SHP77 (cell line): Measurements from ENCODE around the gene P2RY6.

Source experiments
- DNase-seq, 2 experiments: peaks; one replicate each; lab custom pipeline; 2025; lab: John Stamatoyannopoulos, UW

Gene P2RY6

DNA sequence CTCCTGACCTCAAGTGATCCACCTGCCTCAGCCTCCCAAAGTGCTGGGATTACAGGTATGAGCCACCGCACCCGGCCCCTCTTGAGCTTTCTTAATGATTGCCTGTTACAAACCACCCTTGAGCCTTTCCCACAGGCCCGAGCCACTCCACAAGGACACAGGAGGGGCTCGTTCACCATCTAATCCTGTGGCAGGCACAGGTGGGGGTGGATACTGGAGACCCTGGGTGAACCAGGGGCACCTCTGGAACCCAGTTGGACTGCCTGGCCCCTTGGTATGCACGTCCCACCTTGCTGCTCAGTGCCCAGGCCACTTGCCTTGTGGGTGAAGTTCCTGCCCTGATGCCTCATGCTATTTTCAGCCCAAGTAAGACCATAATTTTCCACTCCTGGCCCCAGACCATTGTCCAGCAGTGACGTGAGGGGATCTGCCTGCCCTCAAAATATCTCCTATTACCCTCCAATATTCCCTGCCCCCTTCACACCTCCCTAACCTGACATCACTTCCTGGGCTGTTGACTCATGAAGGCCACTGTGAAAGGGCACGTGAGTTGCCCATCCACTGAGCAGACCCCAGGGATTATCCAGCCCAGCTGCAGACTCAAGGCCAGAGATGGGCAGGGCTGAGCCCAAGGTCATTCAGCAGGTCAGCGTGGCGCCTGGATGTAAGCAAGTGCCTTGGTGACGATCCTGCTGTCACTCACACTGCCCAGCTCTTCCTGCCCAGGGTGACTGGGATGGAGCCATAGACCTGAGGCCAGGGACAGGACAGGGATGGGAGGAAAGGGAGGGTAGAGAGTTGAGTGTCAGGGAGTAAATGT, 34.5 kb upstream of the P2RY6 start:
- peak in 1 of 2 experiments; percentile 31 for DNase-seq

DNA sequence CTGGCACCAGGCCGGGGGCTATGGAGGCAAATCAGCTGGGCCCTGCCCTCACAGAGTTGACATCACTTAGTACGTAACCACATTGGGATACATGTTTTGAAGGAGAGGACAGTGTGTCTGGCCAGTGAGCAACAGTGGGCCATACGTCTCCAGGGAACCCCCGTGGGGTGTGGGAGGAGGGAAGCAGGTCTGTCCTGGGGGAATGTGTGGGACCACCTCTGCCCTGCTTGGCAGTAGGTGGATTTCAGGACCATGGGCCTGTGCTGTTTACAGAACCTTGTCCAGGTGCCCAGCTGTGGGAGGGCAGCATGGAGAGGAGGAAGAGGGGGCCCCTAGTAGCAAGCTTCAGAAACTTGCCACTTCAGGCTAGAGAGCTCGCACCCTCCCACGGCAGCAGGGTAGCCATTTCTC, 33.0 kb upstream of the P2RY6 start:
- DNase-seq = no peak

DNA sequence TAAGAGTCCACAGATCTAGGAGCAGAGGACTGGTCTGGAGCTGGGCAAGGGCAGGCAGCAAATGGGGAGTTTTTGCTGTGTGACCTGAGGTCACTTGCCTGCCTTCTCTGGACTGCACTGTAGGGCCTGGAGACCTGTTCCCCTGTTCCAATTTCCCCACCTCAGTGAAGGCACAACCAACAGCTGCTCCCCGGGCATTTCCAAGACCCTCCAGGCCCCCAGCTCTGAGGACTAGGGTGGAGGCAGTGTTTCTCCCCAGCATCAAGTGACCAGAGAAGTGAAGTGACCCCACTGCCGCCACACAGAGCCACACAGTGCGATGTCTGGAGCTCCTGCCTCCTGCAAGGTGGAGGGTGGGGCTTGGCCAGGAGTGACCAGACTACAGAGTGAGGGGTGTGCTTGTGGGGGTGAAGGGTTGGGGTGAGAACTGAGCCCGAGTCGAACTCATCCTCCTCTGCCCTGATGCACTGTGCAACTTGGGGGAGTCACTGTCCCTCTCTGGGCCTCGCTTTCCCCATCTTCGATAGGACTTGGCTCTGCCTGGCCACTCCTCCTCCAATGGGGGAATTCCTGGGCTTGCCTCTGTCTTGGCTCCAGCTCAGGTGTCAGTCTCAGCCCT, 32.5 kb upstream of the P2RY6 start:
- no peak for DNase-seq

DNA sequence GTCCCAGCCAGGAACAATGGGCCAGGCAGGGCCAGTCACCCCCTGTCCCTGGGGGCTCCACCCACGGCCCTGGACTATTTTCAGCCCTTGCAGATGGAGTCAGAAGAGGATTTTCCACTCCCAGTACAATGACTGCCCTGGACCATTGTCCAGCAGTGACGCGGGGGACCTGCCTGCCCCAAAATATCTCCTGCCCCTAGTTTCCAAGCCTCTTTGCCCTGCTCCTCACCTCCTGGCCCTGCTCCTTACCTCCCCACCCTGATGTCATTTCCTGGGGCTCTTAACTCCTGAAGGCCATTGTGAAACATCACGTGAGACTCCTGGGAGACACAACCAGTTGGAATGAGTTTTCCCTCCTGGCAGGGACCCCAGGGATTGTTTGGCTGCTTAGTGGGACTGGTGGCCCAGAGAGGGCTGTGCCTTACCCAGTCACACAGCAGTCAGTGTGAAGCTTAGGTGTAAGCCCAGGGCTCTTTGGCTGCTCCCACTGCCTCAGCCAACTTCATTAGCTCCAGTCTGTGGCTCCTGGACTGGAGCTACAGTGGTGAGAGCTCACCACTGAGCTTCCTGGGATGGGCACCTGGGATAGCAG, 31.9 kb upstream of the P2RY6 start:
- no peak for DNase-seq

DNA sequence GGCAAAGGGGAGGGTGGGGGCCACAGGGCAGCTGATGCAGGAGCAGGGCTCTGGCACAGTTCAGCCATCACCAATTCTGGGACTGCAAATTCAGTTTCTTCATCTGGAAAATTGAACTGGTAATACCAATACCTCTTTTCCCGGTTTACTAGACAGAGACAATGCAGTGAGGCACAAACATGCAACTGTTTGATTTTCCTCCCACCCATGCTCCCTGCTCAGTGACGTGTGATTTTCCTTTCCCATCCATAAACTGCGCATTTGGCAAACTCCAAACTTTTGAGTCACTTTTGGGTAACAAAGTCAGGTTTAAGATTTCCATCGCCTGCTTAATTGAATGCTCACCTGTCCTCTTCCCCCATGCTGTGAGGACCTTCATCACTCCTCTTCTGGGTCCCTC, 30.8 kb upstream of the P2RY6 start:
- DNase-seq = no peak

DNA sequence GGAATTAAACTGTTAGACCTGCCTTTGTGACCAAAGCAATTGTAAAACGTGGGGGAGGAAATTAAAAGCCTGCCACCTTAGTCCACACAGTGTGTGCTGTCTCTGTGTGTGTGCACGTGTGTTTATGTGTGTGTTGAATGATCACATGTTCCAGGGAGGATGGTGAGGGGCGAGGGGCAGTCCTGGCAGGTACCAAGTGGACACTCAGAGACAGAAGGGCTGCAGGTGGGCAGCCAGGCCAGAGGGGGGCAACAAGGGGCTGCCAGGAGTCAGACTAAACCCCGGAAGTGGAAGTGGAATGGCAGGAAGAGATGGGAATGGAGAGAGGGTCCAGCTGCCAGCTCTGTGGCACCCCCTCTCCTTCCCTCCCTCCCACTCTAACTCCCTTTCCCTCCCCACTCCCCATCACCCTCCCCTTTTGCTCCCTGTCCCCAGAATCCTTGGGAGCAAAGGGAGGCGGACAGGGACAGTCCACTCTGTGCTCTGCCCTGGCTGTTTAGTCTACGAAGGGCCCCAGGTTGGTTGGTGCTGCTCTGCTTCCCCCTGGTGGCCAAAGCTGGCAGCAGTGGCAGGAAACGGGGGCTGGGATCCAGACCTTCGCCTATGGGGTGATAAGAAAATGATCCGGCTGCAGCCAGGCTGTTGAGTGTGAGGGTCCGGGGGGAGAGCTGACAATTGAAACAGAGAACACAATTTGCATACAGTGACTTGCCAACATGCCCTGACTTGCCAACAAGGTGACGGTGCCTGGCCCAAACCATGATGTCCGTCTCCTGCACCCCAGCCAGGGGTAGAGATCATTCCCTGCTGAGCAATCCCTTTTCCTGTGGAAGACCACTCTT, 29.7 kb upstream of the P2RY6 start:
- DNase-seq = peak; percentile 82 to 88

DNA sequence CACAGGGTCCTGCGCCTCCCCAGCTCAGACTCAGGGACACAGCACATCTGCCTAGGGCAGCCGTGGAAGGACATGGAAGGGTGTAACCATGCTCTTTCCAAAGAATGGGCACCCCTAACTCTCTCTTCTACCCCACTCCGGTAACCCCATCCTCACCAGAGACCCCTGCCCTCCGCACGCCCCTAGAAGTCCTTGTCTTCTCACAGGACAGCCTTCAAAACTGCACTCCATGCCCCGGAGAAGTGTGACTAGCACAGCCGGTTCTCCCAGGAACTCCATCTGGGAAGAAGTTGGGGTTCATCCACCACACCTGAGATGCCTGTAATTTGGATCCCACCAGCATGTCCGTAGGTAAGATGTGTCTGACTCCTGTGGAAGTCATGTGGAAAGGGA, 29.0 kb upstream of the P2RY6 start:
- no peak for DNase-seq

DNA sequence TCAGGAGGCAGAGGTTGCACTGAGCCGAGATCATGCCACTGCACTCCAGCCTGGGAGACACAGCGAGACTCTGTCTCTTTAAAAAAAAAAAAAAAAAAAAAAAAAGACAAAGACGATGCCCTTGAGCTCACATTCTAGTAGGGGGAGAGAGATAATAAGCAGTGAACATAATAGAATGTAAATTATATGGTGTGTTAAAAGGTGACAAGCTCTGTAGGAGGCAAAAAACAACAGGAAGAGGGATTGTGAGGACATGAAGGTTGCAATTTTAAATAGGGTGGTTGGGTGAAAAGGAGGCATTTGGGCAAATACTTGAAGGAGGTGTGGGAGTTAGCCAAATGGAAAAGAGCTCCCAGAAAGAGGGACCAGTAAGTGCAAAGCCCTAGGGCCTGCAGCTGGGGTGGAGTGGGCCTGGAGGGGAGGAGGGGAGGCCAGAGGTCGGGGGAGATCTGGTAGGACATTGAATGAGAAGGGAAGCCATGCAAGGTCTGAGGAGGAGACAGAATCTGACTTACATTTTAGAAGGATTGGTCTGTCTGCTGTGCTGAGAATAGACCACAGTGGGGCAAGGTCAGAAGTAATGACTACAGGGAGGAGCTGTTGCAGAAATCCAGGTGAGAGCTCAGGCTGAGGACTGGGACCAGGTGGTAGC, 27.4 kb upstream of the P2RY6 start:
- DNase-seq = no peak

DNA sequence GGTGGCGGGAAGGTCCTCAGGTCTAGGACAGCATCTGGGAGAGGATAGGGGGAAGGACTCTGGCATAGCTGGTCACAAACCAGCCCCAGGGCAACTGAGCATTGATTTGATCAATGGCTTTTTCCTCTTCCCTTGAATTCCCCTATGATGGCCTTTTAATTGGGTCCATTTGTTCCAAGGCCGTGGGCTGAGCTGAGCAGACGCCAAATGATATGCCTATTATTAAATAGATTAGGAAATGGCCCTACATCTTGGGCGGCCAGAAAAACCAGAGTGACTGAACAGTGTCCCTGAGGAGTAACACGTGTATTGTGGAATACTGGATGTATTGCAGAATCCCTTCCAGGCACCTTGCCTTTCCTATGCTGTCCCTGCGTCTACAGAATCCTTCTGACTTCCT, 26.7 kb upstream of the P2RY6 start:
- no peak for DNase-seq

DNA sequence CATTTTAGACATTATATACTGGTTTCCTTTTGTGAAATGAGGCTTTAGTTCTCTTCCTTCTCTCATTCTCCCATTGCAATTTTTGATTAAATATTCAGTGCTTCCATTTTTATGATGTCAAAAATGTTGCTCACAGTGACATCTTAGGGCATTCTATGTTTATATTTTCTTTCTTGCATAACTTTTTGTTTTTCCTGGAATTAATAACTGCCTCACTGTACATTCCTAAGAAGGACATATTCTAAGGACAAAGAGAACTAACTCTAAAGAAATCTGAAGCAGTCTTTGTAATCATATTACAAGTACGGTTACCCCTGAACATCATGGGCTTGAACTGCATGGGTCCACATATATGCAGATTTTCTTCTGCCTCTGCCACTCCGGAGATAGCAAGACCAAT, 25.8 kb upstream of the P2RY6 start:
- no peak for DNase-seq

DNA sequence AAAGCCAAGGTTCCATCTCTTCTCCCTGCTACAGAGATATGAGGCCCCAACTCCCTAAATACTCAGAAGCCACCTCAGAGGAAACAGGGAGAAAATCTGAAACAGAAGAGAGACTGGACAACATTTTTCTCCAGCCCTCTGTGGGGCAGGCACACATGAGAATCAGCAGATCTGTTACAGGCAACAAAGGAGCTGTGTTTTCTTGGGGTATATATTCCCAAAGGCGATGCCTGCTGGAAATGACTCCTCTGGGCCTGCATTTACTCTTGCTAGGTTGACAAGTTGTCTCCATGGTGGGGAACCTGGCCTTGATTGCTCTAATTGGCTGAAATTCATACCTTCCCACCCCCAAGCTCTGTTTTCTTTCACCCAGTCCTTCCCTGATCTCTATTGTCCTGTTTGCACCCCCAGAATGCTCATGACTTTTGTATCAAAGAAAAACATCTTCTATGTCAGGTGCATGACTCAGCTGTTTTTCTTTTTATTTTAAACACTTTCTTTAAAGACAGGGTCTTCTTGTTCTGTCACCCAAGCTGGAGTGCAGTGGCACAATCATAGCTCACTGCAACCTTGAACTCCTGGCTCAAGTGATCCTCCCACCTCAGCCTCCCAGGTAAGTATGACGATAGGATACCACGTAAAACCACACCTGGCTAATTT, 23.5 kb upstream of the P2RY6 start:
- DNase-seq = no peak

DNA sequence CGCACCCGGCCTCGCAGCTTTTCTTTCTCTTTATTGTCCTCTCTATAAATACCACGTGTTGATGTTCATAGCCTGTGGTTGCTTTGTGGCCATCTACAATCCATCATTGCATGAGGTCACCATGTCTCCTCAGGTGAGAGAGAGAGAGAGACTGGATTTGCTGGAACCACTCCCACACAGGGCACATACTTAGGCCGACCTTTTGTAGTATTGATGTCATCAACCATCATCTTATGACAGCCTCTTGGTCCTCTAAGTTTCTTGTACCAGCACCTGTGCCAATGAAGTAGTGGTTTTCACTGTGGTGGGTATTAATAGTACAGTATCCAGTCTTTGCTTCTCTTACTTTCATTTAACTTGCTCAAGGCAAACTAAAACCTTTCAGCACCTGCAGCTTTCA, 22.8 kb upstream of the P2RY6 start:
- DNase-seq = no peak

DNA sequence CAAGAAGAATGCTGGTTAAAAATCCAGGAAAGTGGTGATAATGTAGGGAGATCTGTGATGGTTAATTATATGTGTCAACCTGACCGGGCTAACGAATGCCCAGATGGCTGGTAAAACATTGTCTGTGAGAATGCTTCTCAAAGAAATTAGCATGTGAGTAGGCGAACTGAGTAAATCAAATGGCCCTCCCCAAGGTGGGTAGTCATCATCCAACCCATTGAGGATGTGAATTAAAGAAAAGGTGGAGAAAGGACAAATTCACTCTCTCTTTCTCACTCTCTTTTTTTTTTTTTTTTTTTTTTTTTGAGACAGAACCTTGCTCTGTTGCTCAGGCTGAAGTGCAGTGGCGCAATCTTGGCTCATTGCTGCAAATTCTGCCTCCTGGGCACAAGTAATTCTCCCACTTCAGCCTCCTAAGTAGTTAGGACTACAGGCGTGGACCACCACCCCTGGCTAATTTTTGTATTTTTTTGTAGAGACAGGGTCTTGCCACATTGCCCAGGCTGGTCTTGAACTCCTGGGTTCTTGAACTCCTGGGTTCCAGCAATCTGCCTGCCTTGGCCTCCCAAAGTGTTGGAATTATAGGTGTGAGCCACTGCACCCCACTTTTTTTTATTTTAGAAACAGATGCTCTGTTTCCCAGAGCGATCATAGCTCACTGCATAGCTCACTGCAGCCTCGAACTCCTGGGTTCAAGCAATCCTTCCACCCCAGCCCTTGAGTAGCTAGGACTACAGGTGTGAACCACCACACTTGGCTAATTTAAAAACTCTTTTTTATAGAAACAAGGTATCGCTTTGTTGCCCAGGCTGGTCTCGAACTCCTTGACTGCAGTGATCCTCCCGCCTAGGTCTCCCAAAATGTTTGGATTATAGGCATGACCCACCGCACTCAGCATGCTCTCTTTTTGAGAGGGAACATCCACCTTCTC, 22.0 kb upstream of the P2RY6 start:
- DNase-seq = no peak

DNA sequence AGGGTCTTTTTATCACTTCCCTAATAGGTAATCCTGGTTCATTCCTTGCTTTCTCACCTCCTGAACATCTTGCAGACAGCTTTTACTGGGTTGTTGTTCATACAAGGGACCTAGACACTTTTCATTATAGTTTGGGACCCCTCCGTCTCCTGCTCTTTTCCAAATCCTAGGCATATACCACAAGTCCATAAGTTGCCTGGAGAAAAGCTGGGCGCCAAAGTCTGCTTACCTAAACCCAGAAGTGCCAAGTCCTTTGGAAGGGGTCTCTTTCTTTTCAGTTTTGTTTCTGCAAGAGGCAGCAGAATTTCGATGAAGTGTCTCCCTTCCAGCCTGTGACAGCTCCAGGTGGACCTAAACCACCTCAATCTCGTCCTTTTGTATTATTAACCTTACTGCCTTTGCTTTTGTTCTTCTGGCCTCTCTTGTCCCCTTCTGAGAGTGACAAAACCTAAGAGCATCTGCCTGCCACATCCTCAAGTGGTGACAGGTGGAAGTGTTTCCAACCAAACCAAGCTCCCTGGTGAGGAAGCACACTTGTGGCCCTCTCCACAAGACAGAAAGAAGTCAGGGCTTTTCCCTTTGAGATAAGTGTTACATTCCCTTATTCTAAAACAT, 19.5 kb upstream of the P2RY6 start:
- peak; percentile 59 to 65 for DNase-seq

DNA sequence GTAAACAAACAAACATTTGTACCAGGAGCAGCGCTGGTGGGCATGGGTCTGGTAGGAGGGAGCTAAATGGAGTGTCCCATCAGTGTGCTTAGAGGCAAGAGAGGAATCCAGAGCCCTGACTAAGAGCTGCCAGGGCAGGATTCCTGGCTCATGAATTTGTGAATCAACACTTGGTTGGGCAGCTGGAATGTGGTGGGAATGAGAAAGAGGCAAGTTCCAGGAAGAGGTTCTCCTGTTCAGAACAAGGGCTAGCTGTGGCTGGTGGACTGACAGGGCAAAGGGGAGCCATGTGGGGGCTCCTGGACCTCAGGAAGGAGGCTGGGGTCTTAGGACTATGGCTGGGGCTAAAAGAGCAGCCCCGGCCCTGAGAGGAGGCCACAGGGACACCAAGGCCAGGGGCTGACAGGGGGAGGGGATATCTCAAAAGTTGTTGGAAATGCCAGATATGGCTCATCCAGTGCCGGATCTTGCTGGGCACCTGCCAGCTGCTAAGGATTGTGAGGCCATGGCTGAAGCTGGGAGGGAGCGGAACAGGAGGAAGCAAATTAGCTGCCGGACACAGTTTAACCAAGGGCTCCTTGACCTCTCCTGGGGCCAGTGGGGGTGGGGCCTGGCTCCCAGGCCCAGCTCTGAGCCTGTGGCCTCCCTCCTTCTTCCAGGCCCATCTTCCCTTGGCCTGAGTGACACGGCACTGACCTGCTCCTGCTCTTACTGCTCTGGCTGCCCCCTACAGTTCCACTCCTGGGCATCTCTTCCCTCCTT, 14.6 kb upstream of the P2RY6 start:
- no peak for DNase-seq

DNA sequence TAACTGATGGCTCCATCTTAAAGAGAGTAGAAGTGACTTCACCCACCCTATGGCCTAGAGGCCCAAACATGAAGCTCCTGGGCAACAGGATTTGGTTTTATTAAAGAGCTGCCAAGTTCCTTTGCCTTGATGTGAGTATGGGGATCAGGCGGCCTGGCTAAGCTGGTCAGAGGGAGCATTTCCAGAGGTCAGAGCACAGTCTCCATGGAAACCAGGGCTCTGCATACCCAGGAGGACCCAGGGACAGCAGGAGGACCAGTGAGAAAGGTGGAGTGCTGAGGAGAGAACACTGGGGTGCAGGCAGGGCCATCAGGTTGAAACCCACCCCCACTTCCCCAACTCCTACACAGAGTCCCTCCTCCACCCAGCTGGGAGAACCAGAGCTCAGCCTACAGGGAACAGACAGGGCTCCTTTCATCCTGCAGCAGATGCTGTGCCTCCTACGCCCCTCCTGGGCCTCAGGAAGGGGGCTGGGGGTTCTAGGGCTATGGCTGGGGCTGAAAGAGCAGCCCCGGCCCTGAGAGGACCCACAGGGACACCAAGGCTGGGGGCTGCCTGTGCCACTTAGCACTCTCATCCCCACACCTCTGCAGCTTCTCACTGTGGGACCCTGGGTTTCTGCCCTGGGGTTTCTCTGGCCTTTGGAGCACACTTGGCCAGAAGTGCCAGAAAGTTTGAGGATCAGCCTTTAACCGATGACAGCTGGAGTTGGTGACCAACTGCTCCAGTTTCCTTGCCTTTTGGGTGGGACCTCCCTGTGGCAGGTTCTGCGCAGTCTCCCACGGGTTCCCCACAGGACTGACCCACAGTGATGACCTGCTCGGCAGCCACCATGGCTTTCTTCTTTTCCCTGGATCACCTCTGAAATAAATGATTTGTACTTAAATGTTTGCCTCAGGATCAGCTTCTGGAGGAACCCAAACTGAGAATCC, 13.8 kb upstream of the P2RY6 start:
- no peak for DNase-seq

DNA sequence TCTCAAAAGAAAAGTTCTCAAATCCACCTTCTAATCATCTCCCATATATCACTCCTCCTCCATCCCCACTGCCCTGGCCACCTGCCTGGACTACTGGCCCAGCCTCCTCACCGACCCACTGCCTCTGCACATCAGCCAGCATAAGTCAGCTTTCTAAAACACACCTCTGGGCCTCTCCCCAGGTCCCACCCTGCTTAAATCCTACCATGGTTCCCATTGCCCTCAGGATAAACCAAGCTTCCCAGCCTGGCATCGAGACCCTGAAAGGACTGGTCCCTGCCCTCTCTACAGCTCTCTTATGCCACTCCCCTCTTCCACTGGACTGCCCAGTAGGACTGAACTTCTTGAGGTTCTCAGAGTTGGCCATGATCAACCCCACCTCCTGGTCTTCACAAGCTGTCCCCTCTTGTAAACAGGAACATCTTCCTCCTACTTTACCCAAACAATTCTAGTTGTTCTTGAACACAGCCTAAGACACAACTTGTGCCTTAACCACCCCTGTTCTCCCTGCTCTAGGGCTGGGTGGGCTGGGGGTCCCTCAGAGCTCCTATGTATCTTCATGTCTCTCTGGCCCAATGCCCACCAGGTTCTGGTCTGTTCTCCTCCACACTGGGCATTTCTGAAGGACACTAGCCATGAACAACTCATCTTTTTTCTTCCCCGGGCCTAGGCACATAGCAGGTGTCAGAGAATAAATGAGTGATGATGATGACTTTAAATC, 12.6 kb upstream of the P2RY6 start:
- DNase-seq = no peak
